Esophagus muscularis mucosa (tissue), 4 donors: ENCODE results near the gene FXR2. TPM values are rescaled to one million over a fixed set of nuclear protein-coding genes. Genes with fewer than 3 reads are reported as not detected.

Experiments used
- DNase-seq: peaks from one replicate; pipeline ENCODE4 v3.0.0-alpha.2; 2017; ENCODE audit errors: extremely low spot score
- H3K27ac ChIP-seq, 4 donors: fragments of 200-600 bp; sonication (generic); replicated peaks in 1 of 4; 1 replicate in 3 of 4; 2 replicates in 1 of 4; pipeline ENCODE4 v1.5.1; 2016 to 2019; ENCODE audit warnings: mild to moderate bottlenecking in 1 of 4
- H3K27me3 ChIP-seq, 4 donors: fragments of 200-600 bp; sonication (generic); one replicate each; pipeline versions ENCODE4 v1.5.1 to v1.6.0; 2016 to 2019
- H3K36me3 ChIP-seq, 4 donors: fragments of 200-600 bp; sonication (generic); one replicate each; pipeline ENCODE4 v1.5.1; 2016 to 2019
- H3K4me1 ChIP-seq, 4 donors: fragments of 200-600 bp; sonication (generic); one replicate each; pipeline ENCODE4 v1.5.1; 2016 to 2019
- H3K4me3 ChIP-seq, 4 donors: fragments of 200-600 bp; sonication (generic); 1 replicate in 2 of 4; 2 replicates in 2 of 4; pipeline ENCODE4 v1.5.1; 2016 to 2019; ENCODE audit warnings: mild to moderate bottlenecking in 4 of 4, moderate library complexity in 1 of 4
- H3K9me3 ChIP-seq, 4 donors: fragments of 200-600 bp; sonication (generic); 1 replicate in 3 of 4; 2 replicates in 1 of 4; pipeline ENCODE4 v1.5.1; 2016 to 2019
- EP300 ChIP-seq: sonication (generic); formaldehyde crosslinking; IDR thresholded peaks from one replicate; pipeline ENCODE4 v1.6.1; 2017; ENCODE audit warnings: antibody characterized with exemption
- POLR2A ChIP-seq: fragments of 450-650 bp; IDR thresholded peaks from one replicate; pipeline ENCODE4 v1.6.1; 2017; ENCODE audit warnings: antibody characterized with exemption, moderate library complexity, mild to moderate bottlenecking, low read depth
- POLR2AphosphoS5 ChIP-seq, 2 donors: sonication (generic); formaldehyde crosslinking; IDR thresholded peaks; one replicate each; pipeline ENCODE4 v1.6.1; 2017; ENCODE audit warnings: antibody characterized with exemption in 2 of 2
- WGBS: methylation state at CpG from one replicate; pipeline ENCODE4 v1.1.5; 2018; 5-methylcytosine and 5-hydroxymethylcytosine counted together
- intact Hi-C: fragments of 100-400 bp; cut with DNase I; formaldehyde crosslinking; loops from one replicate; pipeline ENCODE4 v1.15.1; 2023
- total RNA-seq, 4 donors: library from RNA; depleted of rRNA; stranded (reverse); fragments of >200 nt; gene quantifications; one replicate each; pipeline versions ENCODE4 v1.1.0 to v1.2.1, GENCODE V29; 2016
- TF ChIP-seq, protein P1 (sequence below), 3 experiments: fragments of 200-600 bp in 2 of 3; fragments of 450-650 bp in 1 of 3; sonication (generic) in 2 of 3; IDR thresholded peaks; one replicate each; pipeline ENCODE4 v1.5.1; 2017 to 2019; ENCODE audit warnings: antibody characterized with exemption in 3 of 3, mild to moderate bottlenecking in 2 of 3, moderate library complexity in 1 of 3

Gene FXR2
- total RNA-seq, 4 donors from 2014 or later = 38.2 to 65.8 (median 50.2) TPM

DNA sequence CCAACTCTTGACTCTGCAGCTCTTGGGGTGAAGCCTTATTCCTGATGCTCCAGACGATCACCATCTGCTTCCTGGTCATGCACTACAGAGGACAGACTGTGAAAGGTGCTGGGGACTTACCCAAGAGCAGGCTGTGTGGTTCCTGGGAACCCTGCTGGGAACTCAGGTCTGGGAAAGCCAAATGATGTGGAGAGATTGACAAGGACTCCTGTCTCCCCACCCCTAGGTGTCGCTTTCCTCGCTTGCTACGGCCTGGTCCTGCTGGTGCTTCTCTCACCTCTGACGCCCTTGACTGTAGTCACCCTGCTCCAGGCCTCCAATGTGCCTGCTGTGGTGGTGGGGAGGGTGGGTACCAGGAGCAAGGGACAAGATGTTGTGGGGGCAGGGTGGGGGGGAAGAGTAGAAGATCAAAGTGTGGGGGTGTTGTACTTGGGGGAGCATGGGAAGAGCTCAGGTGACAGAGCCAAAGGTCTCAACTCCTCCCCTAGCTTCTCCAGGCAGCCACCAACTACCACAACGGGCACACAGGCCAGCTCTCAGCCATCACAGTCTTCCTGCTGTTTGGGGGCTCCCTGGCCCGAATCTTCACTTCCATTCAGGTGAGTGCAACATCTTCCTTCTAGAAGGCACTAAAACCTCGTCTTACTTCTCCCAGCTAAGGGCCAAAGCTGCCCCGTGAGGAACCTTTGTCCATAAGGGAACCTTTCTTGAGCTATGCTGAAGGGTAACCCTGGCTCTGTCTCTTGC lies 27.9 kb downstream of the FXR2 start:
- Histone ChIP-seq H3K36me3 (peaks cover 8 to 29% (median 27%) of the 10 kb centered on the region in 4 donors), H3K27me3 (no peaks in the 10 kb centered on the region), H3K9me3 (no peaks in the 10 kb centered on the region), H3K27ac (peak overlapping the region; percentile 78 to 86 (median 83)), H3K4me3 (no peak overlapping the region), H3K4me1 (peaks cover 51 to 81% (median 76%) of the 10 kb centered on the region in 4 donors)
- intact Hi-C loops = no loop called here
- TF ChIP-seq EP300 = no peak
- TF ChIP-seq, protein P1, sequence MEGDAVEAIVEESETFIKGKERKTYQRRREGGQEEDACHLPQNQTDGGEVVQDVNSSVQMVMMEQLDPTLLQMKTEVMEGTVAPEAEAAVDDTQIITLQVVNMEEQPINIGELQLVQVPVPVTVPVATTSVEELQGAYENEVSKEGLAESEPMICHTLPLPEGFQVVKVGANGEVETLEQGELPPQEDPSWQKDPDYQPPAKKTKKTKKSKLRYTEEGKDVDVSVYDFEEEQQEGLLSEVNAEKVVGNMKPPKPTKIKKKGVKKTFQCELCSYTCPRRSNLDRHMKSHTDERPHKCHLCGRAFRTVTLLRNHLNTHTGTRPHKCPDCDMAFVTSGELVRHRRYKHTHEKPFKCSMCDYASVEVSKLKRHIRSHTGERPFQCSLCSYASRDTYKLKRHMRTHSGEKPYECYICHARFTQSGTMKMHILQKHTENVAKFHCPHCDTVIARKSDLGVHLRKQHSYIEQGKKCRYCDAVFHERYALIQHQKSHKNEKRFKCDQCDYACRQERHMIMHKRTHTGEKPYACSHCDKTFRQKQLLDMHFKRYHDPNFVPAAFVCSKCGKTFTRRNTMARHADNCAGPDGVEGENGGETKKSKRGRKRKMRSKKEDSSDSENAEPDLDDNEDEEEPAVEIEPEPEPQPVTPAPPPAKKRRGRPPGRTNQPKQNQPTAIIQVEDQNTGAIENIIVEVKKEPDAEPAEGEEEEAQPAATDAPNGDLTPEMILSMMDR (IDR thresholded peaks at IDR 0.05) = peak in 1 of 3 experiments; percentile 17
- 68% methylated on average over 9 of the region's 9 CpGs for WGBS
- DNase-seq = no peak

- peak within 1 kb of the TSS; percentile 55 to 72 (median 66) for H3K4me3 ChIP-seq
- peak; percentile 99 for DNase-seq
- intact Hi-C loops = no loop called here
- H3K27me3 ChIP-seq = no peaks in the 10 kb centered on the region
- peaks cover 2 to 29% (median 24%) of the 10 kb centered on the region in 4 donors for H3K36me3 ChIP-seq
- TF ChIP-seq, protein P1 (IDR thresholded peaks at IDR 0.05) = peak in 1 of 3 experiments; percentile 32
- TF ChIP-seq EP300 (no peak), POLR2AphosphoS5 (IDR thresholded peaks at IDR 0.05) (peak; percentile 76 to 94), POLR2A (peak; percentile 40)
- no peaks in the 10 kb centered on the region for H3K9me3 ChIP-seq
- WGBS = 6% methylated on average over 58 of the region's 69 CpGs
- peaks cover 54 to 94% (median 90%) of the 10 kb centered on the region in 4 donors for H3K4me1 ChIP-seq
- peak within 1 kb of the TSS; percentile 88 to 94 (median 90) for H3K27ac ChIP-seq
Observed at GRCh38 chr17:7583253-7584109, 31.2 kb downstream of the FXR2 start, which contains the start of gene MPDU1. MPDU1 (plus strand) TSS chr17:7583852; CDS start chr17:7583863, 11 bp downstream.

GRCh38 chr17:7582396-7583252 lies 32.1 kb downstream of the FXR2 start:
- 95% methylated on average over 21 of the region's 36 CpGs for WGBS
- intact Hi-C loops = no loop called here
- Histone ChIP-seq H3K9me3 (no peaks in the 10 kb centered on the region), H3K36me3 (peaks cover 11 to 33% (median 29%) of the 10 kb centered on the region in 4 donors), H3K27ac (peak overlapping the region; percentile 88 to 94 (median 90)), H3K4me1 (peaks cover 46 to 94% (median 89%) of the 10 kb centered on the region in 4 donors), H3K27me3 (no peaks in the 10 kb centered on the region), H3K4me3 (peak overlapping the region; percentile 55 to 72 (median 66))
- TF ChIP-seq, protein P1 (IDR thresholded peaks at IDR 0.05) = no peak
- TF ChIP-seq EP300 = no peak
- TF ChIP-seq POLR2A = no peak
- no peak for TF ChIP-seq POLR2AphosphoS5 (IDR thresholded peaks at IDR 0.05)
- no peak for DNase-seq
